Measurements from ENCODE around the gene DPH7. TPM values are rescaled to one million over a fixed set of nuclear protein-coding genes. Genes with fewer than 3 reads are reported as not detected.

The DPH7 gene
- total RNA-seq, 1 experiment from 2014 or later, result 54.4 TPM

DNA sequence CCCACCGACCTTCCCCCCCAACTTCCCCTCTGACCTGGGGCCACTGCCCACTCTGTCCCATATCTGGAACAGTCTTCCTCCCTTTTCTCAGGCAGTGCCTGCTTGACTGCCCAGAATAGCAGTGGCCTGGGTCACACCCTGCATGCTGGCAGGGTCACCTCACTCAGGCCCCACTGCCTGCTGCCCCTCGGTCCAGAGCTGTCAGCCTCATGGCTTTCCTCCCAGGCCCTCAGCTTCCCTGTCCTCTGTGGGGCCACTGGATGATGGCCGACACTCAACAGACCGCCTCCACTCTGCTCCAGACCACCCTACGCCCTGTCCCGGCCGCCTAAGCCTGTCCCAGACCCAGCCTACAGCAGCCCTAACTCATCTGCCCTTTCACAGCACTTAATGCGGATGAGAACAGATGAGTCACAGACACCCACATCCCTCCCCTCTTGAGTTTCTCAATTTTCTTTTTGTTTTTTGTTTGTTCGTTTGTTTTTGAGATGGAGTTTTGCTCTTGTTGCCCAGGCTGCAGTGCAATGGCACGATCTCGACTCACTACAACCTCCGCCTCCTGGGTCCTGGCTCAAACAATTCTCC, 34.5 kb downstream of the DPH7 start (continued):
- TF ChIP-seq, protein P1, sequence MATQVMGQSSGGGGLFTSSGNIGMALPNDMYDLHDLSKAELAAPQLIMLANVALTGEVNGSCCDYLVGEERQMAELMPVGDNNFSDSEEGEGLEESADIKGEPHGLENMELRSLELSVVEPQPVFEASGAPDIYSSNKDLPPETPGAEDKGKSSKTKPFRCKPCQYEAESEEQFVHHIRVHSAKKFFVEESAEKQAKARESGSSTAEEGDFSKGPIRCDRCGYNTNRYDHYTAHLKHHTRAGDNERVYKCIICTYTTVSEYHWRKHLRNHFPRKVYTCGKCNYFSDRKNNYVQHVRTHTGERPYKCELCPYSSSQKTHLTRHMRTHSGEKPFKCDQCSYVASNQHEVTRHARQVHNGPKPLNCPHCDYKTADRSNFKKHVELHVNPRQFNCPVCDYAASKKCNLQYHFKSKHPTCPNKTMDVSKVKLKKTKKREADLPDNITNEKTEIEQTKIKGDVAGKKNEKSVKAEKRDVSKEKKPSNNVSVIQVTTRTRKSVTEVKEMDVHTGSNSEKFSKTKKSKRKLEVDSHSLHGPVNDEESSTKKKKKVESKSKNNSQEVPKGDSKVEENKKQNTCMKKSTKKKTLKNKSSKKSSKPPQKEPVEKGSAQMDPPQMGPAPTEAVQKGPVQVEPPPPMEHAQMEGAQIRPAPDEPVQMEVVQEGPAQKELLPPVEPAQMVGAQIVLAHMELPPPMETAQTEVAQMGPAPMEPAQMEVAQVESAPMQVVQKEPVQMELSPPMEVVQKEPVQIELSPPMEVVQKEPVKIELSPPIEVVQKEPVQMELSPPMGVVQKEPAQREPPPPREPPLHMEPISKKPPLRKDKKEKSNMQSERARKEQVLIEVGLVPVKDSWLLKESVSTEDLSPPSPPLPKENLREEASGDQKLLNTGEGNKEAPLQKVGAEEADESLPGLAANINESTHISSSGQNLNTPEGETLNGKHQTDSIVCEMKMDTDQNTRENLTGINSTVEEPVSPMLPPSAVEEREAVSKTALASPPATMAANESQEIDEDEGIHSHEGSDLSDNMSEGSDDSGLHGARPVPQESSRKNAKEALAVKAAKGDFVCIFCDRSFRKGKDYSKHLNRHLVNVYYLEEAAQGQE (IDR thresholded peaks at IDR 0.05; ENCODE audit: low read depth), result no peak
- no peak for TF ChIP-seq ZNF274 (IDR thresholded peaks at IDR 0.05; ENCODE audit: low read depth, low read length)
- no peak for TF ChIP-seq YY1 (IDR thresholded peaks at IDR 0.05; ENCODE audit: extremely low read depth, insufficient replicate concordance, low read depth, low read length)
- TF ChIP-seq ELF1 (IDR thresholded peaks at IDR 0.05; ENCODE audit: borderline replicate concordance, low read depth), result no peak
- TF ChIP-seq SIN3A (IDR thresholded peaks at IDR 0.05; ENCODE audit: low read depth), result no peak
- no peak for TF ChIP-seq SP1 (IDR thresholded peaks at IDR 0.05; ENCODE audit: low read depth)
- TF ChIP-seq TCF7L2 (IDR thresholded peaks at IDR 0.05; ENCODE audit: borderline replicate concordance, extremely low read depth, insufficient read depth, insufficient read length), result no peak

DNA sequence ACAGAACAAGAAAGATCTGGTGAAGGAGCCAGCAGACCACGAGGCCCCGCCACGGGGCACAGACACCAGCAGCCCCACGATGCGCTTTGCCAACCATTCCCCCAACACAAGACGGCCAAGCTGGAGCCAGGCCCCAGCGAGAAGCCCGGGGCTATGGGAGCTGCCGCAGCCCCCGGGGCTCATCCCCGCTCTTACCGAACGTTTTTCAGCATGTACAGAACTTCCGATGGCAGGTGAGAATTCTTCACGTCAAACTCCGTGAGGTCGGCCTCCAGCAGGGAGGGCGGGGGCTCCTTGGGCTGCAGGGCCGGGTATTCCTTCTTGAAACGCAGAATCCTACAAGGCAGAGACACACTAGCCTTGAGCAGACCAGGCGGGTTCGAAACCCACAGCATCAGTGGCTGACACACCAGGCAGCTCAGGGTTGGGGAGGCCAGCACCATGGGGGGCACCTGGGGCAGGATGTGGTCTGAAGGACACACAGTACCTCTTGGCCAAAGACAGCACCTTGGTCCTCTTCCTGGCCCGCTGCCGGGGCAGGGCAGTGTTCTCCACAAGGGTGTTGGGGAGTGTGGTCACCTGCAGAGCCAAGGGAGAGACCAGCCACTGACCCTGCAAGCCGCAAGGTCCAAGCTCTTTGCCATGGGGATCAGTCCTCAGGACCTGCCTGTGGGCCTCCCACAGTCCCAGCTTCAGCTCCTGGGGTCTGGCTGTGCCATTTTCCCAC, 35.3 kb downstream of the DPH7 start:
- Histone ChIP-seq H3K9ac (ENCODE audit: low read length) (no peak overlapping the region), H3K4me2 (ENCODE audit: low read length) (no peak overlapping the region), H3K27ac (ENCODE audit: low read depth, low read length) (no peak overlapping the region; the same call in 1 of the 2 replicates), H2AFZ (ENCODE audit: low read depth, low read length, poor library complexity, severe bottlenecking) (no peak overlapping the region), H3K9me3 (ENCODE audit: control insufficient read depth in 1 of 2, insufficient read depth in 1 of 2, low read depth in 1 of 2, low read length in 2 of 2) (peaks cover 0 to 11% of the 10 kb centered on the region in 2 experiments; a peak in 3 of 4 replicates), H4K20me1 (ENCODE audit: insufficient read depth) (no peaks in the 10 kb centered on the region), H3K4me1 (ENCODE audit: control insufficient read depth in 1 of 2, insufficient read depth in 2 of 2, low read length in 2 of 2) (no peaks in the 10 kb centered on the region), H3K36me3 (ENCODE audit: control insufficient read depth in 1 of 2, insufficient read depth in 2 of 2, low read length in 2 of 2) (no peaks in the 10 kb centered on the region), H3K79me2 (ENCODE audit: insufficient read depth, low read length) (no peaks in the 10 kb centered on the region), H3K4me3 (replicated peaks in 1 of 2; ENCODE audit: low read depth in 1 of 2, low read length in 2 of 2) (no peak overlapping the region), H3K27me3 (ENCODE audit: insufficient read depth, low read length) (no peaks in the 10 kb centered on the region), H3K9me2 (ENCODE audit: insufficient read depth) (no peaks in the 10 kb centered on the region)
- no TSS peak for BruUV-seq (replicated peaks)
- ChIA-PET RAD21 (ENCODE audit: low non-redundant PET in 1 of 2, low total read pairs in 2 of 2, uncharacterized antibody in 2 of 2, unreplicated experiment in 2 of 2) (no interaction called here), POLR2A (no interaction called here), CTCF (interaction anchor here (1.7 kb wide), 1 partner anchor 8 kb away, joined by 4 read pairs; the partner anchor contains the start of gene MRPL41)
- no peak; the same call in 1 of the 2 replicates for ATAC-seq
- no peak for DNase-seq (ENCODE audit: low read depth, low spot score)
- intact Hi-C loops (cut with micrococcal nuclease), result no loop called here
- TF ChIP-seq CBX3 (IDR thresholded peaks at IDR 0.05; ENCODE audit: low read depth) (no peak), YY1 (IDR thresholded peaks at IDR 0.05; ENCODE audit: extremely low read depth, insufficient replicate concordance, low read depth, low read length) (no peak), EGR1 (IDR thresholded peaks at IDR 0.05; ENCODE audit: low read depth) (no peak), JUND (IDR thresholded peaks at IDR 0.05) (no peak), ZNF274 (IDR thresholded peaks at IDR 0.05; ENCODE audit: low read depth, low read length) (no peak), EZH2phosphoT487 (IDR thresholded peaks at IDR 0.05; ENCODE audit: borderline replicate concordance) (no peak)
- TF ChIP-seq, protein P1 (IDR thresholded peaks at IDR 0.05; ENCODE audit: low read depth), result no peak
- TF ChIP-seq, protein P2, sequence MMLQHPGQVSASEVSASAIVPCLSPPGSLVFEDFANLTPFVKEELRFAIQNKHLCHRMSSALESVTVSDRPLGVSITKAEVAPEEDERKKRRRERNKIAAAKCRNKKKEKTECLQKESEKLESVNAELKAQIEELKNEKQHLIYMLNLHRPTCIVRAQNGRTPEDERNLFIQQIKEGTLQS (IDR thresholded peaks at IDR 0.05), result no peak
- TF ChIP-seq, protein P3, sequence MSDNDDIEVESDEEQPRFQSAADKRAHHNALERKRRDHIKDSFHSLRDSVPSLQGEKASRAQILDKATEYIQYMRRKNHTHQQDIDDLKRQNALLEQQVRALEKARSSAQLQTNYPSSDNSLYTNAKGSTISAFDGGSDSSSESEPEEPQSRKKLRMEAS (IDR thresholded peaks at IDR 0.05), result no peak

Data from HCT116 (cell line).